LNCAP (cell line): ENCODE data around the gene PSME3IP1.

Source experiments
- CTCF ChIP-seq: fragments of 450-650 bp; IDR thresholded peaks from 2 replicates; pipeline ENCODE4 v1.5.1; 2017; ENCODE audit warnings: mild to moderate bottlenecking

The PSME3IP1 gene

GRCh38 chr16:57144027-57144426 lies 41.8 kb downstream of the PSME3IP1 start:
- no peak for TF ChIP-seq CTCF

GRCh38 chr16:57143149-57143921 lies 42.5 kb downstream of the PSME3IP1 start:
- no peak for TF ChIP-seq CTCF

- no peak for TF ChIP-seq CTCF
These were observed 43.8 kb downstream of the PSME3IP1 start for GRCh38 chr16:57141822-57142631.

GRCh38 chr16:57140931-57141668 lies 44.7 kb downstream of the PSME3IP1 start:
- no peak for TF ChIP-seq CTCF

- no peak for TF ChIP-seq CTCF
These were observed 47.4 kb downstream of the PSME3IP1 start for GRCh38 chr16:57138281-57138935.

GRCh38 chr16:57137566-57138273 lies 48.1 kb downstream of the PSME3IP1 start:
- no peak for TF ChIP-seq CTCF
